GM04503 (cell line): ENCODE results near the gene ATP1A4.

Experiments used
- DNase-seq: peaks from one replicate; pipeline ENCODE4 v3.0.0-alpha.2; 2012; ENCODE audit warnings: low read depth

Gene ATP1A4

DNA sequence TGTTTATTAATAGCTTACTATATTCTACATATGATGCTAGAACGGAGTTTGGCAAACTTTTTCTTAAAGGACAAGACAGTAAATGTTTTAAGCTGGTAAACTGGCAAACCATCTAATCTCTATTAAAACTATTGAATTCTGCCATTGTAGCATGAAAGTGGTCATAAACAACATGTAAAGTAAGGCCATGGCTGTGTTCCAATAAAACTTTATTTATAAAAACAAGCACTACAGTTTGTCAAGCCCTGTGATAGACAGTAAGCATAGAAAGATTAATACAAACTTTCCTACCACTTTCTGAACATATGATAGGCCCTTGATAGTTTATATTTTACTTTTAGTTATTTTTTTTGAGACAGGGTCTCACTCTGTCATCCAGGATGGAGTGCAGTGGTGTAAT, 76.2 kb downstream of the ATP1A4 start:
- DNase-seq = no peak

DNA sequence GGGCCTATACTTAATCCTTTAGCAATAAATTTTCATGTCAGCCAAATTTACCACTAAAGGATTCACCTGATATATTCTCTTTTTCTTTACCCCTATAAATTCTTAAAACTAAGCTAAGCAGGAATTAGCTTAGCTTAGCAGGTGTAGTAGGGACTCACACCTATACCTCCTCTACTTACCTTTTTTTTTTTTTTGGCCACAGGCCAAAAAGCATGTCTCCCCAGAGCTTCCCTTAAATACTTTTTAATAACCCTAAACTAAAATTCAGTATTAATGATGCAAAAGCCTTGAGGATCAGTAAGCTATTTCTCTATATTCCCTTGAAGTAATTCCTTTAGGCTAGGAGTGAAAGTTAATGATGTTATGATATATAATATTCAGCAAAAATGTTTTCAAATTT, 77.0 kb downstream of the ATP1A4 start:
- no peak for DNase-seq

DNA sequence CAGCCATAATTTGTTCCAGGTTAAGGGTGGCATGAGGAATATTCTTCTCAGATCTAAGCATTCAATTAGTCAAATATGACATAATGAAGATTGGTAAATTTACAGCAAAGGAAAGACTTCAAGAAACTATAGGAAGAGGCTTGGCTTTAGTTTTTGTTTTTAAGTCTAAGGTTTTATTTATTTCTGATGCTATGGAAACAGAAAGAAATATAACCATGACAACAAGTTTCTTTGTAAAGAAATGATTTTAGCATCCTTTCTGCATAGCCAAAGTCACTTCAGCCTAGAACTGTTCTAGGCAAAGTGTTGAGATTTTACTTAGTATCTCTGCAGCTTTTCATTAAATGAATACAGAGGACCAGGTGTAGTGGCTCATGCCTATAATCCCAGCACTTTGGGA, 81.5 kb downstream of the ATP1A4 start:
- DNase-seq = no peak
